Natural killer cell treated with Interleukin-12 subunit alpha and Interleukin-12 subunit beta and Interleukin-15 and Interleukin-18, amount 100 ng/mL, for 72 hours (primary cell): ENCODE measurements around the gene DAPK1. TPM values are rescaled to one million over a fixed set of nuclear protein-coding genes. Genes with fewer than 3 reads are reported as not detected.

Source experiments
- ATAC-seq, 2 donors: fragments of 150-1000 bp; cut with Tn5 transposase in 1 of 2; sonication (Bioruptor Pico), chemical (Tn5 transposase) in 1 of 2; 2 replicates each; pipeline ENCODE4 v1.10.0; 2021
- DNase-seq: peaks from one replicate; pipeline ENCODE4 v3.0.0; 2022; ENCODE audit warnings: low spot score
- H3K27ac Mint-ChIP-seq, 2 donors: 1 replicate in 1 of 2; 2 replicates in 1 of 2; pipeline ENCODE4 v1.8.0; 2022; ENCODE audit warnings: mixed read lengths in 2 of 2, mild to moderate bottlenecking in 1 of 2, moderate library complexity in 1 of 2
- H3K27me3 Mint-ChIP-seq, 2 donors: 1 replicate in 1 of 2; 2 replicates in 1 of 2; pipeline ENCODE4 v1.8.0; 2022; ENCODE audit warnings: mixed read lengths in 2 of 2
- H3K36me3 Mint-ChIP-seq: one replicate; pipeline ENCODE4 v1.8.0; 2022; ENCODE audit warnings: mixed read lengths
- H3K4me1 Mint-ChIP-seq, 2 donors: 1 replicate in 1 of 2; 2 replicates in 1 of 2; pipeline ENCODE4 v1.8.0; 2022; ENCODE audit warnings: low read depth in 2 of 2, mixed read lengths in 2 of 2, mild to moderate bottlenecking in 1 of 2
- H3K4me3 Mint-ChIP-seq: one replicate; pipeline ENCODE4 v1.8.0; 2022; ENCODE audit warnings: mixed read lengths
- H3K9me3 Mint-ChIP-seq: 2 replicates; pipeline ENCODE4 v1.8.0; 2022; ENCODE audit warnings: mixed read lengths
- total RNA-seq, 2 donors: library from RNA; stranded (reverse); gene quantifications; one replicate each; pipeline ENCODE4 v1.2.3, GENCODE V29; 2022

The DAPK1 gene
- total RNA-seq, result 10 to 100 TPM in 1 of 2 donors, 1 to 10 TPM in 1; 8.5 to 31.7 TPM

- DNase-seq (peak; percentile 68), ATAC-seq (peak; percentile 80 to 88)
- Mint-ChIP-seq H3K27me3 (peaks cover 27 to 42% of the 10 kb centered on the region in 2 donors), H3K4me1 (peaks cover 15 to 19% of the 10 kb centered on the region in 2 donors), H3K9me3 (no peaks in the 10 kb centered on the region), H3K36me3 (no peaks in the 10 kb centered on the region), H3K4me3 (peak within 1 kb of the TSS; percentile 78), H3K27ac (peak within 1 kb of the TSS in 1 of 2 donors; percentile 50)
Observed at GRCh38 chr9:87497604-87498045, at the start of gene DAPK1. DAPK1 (plus strand) TSS chr9:87497867; CDS start chr9:87499078, 1,211 bp downstream.

GRCh38 chr9:87451149-87451548 lies 46.5 kb upstream of the DAPK1 start:
- DNase-seq, result no peak
- no peaks in the 10 kb centered on the region for H3K27me3 Mint-ChIP-seq
- H3K9me3 Mint-ChIP-seq, result peaks cover 6% of the 10 kb centered on the region
- no peak overlapping the region for H3K27ac Mint-ChIP-seq
- no peak for ATAC-seq
- peaks cover 6% of the 10 kb centered on the region for H3K36me3 Mint-ChIP-seq
- peaks cover 5 to 19% of the 10 kb centered on the region in 2 donors for H3K4me1 Mint-ChIP-seq
- H3K4me3 Mint-ChIP-seq, result no peak overlapping the region

- no peak overlapping the region for H3K27ac Mint-ChIP-seq
- no peak overlapping the region for H3K4me3 Mint-ChIP-seq
- DNase-seq, result no peak
- H3K36me3 Mint-ChIP-seq, result peaks cover 10% of the 10 kb centered on the region
- no peaks in the 10 kb centered on the region for H3K27me3 Mint-ChIP-seq
- no peak for ATAC-seq
- peaks cover 6% of the 10 kb centered on the region for H3K9me3 Mint-ChIP-seq
- H3K4me1 Mint-ChIP-seq, result peaks cover 0 to 5% of the 10 kb centered on the region in 2 donors
Observed at GRCh38 chr9:87455407-87455806, 42.3 kb upstream of the DAPK1 start.

- Mint-ChIP-seq H3K27ac (no peak overlapping the region), H3K27me3 (no peaks in the 10 kb centered on the region), H3K36me3 (peaks cover 2% of the 10 kb centered on the region), H3K4me1 (peaks cover 9 to 19% of the 10 kb centered on the region in 2 donors), H3K4me3 (no peak overlapping the region), H3K9me3 (peaks cover 1% of the 10 kb centered on the region)
- DNase-seq, result no peak
- ATAC-seq, result no peak
Observed at GRCh38 chr9:87461256-87461655, 36.4 kb upstream of the DAPK1 start.

- ATAC-seq, result peak; percentile 83 to 88
- H3K4me3 Mint-ChIP-seq, result peak overlapping the region; percentile 73
- peak overlapping the region; percentile 77 to 90 for H3K27ac Mint-ChIP-seq
- peak; percentile 81 for DNase-seq
- no peaks in the 10 kb centered on the region for H3K36me3 Mint-ChIP-seq
- peaks cover 3% of the 10 kb centered on the region for H3K9me3 Mint-ChIP-seq
- peaks cover 9 to 14% of the 10 kb centered on the region in 2 donors for H3K4me1 Mint-ChIP-seq
- H3K27me3 Mint-ChIP-seq, result no peaks in the 10 kb centered on the region
Observed at GRCh38 chr9:87464110-87464991, 33.3 kb upstream of the DAPK1 start.

GRCh38 chr9:87464992-87465378 lies 32.7 kb upstream of the DAPK1 start:
- Mint-ChIP-seq H3K36me3 (no peaks in the 10 kb centered on the region), H3K27me3 (no peaks in the 10 kb centered on the region), H3K4me1 (peaks cover 9 to 14% of the 10 kb centered on the region in 2 donors), H3K4me3 (peak overlapping the region; percentile 73), H3K9me3 (peaks cover 3% of the 10 kb centered on the region), H3K27ac (peak overlapping the region; percentile 77 to 90)
- ATAC-seq (no peak), DNase-seq (no peak)

- DNase-seq, result no peak
- H3K4me1 Mint-ChIP-seq, result peaks cover 9 to 14% of the 10 kb centered on the region in 2 donors
- H3K27me3 Mint-ChIP-seq, result no peaks in the 10 kb centered on the region
- peaks cover 3% of the 10 kb centered on the region for H3K9me3 Mint-ChIP-seq
- H3K4me3 Mint-ChIP-seq, result no peak overlapping the region
- no peak for ATAC-seq
- H3K27ac Mint-ChIP-seq, result no peak overlapping the region
- no peaks in the 10 kb centered on the region for H3K36me3 Mint-ChIP-seq
Observed at GRCh38 chr9:87465816-87466215, 31.9 kb upstream of the DAPK1 start.

- H3K36me3 Mint-ChIP-seq, result no peaks in the 10 kb centered on the region
- H3K27me3 Mint-ChIP-seq, result no peaks in the 10 kb centered on the region
- peaks cover 3% of the 10 kb centered on the region for H3K9me3 Mint-ChIP-seq
- no peak for ATAC-seq
- H3K4me1 Mint-ChIP-seq, result peaks cover 9 to 14% of the 10 kb centered on the region in 2 donors
- H3K27ac Mint-ChIP-seq, result no peak overlapping the region
- no peak overlapping the region for H3K4me3 Mint-ChIP-seq
- no peak for DNase-seq
Observed at GRCh38 chr9:87467187-87467586, 30.5 kb upstream of the DAPK1 start.

- Mint-ChIP-seq H3K27ac (no peak overlapping the region), H3K36me3 (no peaks in the 10 kb centered on the region), H3K4me3 (no peak overlapping the region), H3K9me3 (peaks cover 3% of the 10 kb centered on the region), H3K27me3 (no peaks in the 10 kb centered on the region), H3K4me1 (peaks cover 4 to 5% of the 10 kb centered on the region in 2 donors)
- DNase-seq (no peak), ATAC-seq (no peak)
Observed at GRCh38 chr9:87469793-87470465, 27.7 kb upstream of the DAPK1 start.

- DNase-seq, result no peak
- H3K27ac Mint-ChIP-seq, result no peak overlapping the region
- peaks cover 0 to 2% of the 10 kb centered on the region in 2 donors for H3K27me3 Mint-ChIP-seq
- ATAC-seq, result no peak
- H3K4me1 Mint-ChIP-seq, result no peaks in the 10 kb centered on the region
- H3K36me3 Mint-ChIP-seq, result no peaks in the 10 kb centered on the region
- peaks cover 3% of the 10 kb centered on the region for H3K9me3 Mint-ChIP-seq
- H3K4me3 Mint-ChIP-seq, result no peak overlapping the region
Observed at GRCh38 chr9:87471746-87472145, 25.9 kb upstream of the DAPK1 start.

GRCh38 chr9:87475463-87475862 lies 22.2 kb upstream of the DAPK1 start:
- Mint-ChIP-seq H3K4me3 (no peak overlapping the region), H3K36me3 (no peaks in the 10 kb centered on the region), H3K27me3 (peaks cover 0 to 2% of the 10 kb centered on the region in 2 donors), H3K27ac (peak overlapping the region in 1 of 2 donors; percentile 24), H3K4me1 (peaks cover 0 to 6% of the 10 kb centered on the region in 2 donors), H3K9me3 (no peaks in the 10 kb centered on the region)
- no peak for ATAC-seq
- no peak for DNase-seq

- DNase-seq, result no peak
- H3K9me3 Mint-ChIP-seq, result no peaks in the 10 kb centered on the region
- peaks cover 0 to 2% of the 10 kb centered on the region in 2 donors for H3K27me3 Mint-ChIP-seq
- H3K27ac Mint-ChIP-seq, result no peak overlapping the region
- no peak overlapping the region for H3K4me3 Mint-ChIP-seq
- H3K4me1 Mint-ChIP-seq, result peaks cover 0 to 6% of the 10 kb centered on the region in 2 donors
- peak in 1 of 2 donors; percentile 53 for ATAC-seq
- H3K36me3 Mint-ChIP-seq, result no peaks in the 10 kb centered on the region
Observed at GRCh38 chr9:87478226-87478992, 19.3 kb upstream of the DAPK1 start.

GRCh38 chr9:87479801-87480201 lies 17.9 kb upstream of the DAPK1 start:
- Mint-ChIP-seq H3K36me3 (no peaks in the 10 kb centered on the region), H3K27ac (no peak overlapping the region), H3K27me3 (peaks cover 0 to 4% of the 10 kb centered on the region in 2 donors), H3K4me1 (peaks cover 0 to 6% of the 10 kb centered on the region in 2 donors), H3K9me3 (no peaks in the 10 kb centered on the region), H3K4me3 (no peak overlapping the region)
- no peak for DNase-seq
- peak in 1 of 2 donors; percentile 64 for ATAC-seq
